GM18519 (cell line): ENCODE results near the gene PSEN2.

Experiments
- ATAC-seq: cut with Tn5 transposase; IDR thresholded peaks from one replicate; pipeline ENCODE4 v1.9.1; 2021; ENCODE audit warnings: mild to moderate bottlenecking, moderate library complexity; ENCODE audit not compliant: unreplicated experiment, low FRiP score

Gene PSEN2

GRCh38 chr1:226863446-226863845 is 7.0 kb upstream of the PSEN2 start:
- ATAC-seq = no peak

DNA sequence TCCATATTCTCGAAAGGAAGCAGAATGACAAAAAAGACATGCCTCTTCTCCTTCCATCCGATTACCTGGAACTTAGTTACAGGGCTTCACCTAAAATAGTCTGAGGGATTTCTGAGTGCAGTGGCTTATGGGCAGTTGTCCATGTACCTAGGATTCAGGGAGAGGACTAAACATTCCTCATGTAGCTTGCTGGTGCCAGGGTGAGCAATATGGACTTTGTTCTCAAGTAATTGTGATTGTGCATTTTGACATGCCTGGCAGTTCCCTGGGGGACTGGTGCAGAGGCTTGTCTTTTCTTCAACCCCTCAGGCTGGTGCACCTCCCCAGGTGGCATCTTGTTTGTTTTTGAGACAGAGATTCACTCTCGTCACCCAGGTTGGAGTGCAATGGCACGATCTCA is 6.1 kb upstream of the PSEN2 start:
- ATAC-seq = no peak

- no peak for ATAC-seq
Observed at GRCh38 chr1:226865590-226865989, 4.8 kb upstream of the PSEN2 start.

GRCh38 chr1:226867461-226868054 is 2.9 kb upstream of the PSEN2 start:
- no peak for ATAC-seq

GRCh38 chr1:226868726-226869125 is 1.7 kb upstream of the PSEN2 start:
- no peak for ATAC-seq

DNA sequence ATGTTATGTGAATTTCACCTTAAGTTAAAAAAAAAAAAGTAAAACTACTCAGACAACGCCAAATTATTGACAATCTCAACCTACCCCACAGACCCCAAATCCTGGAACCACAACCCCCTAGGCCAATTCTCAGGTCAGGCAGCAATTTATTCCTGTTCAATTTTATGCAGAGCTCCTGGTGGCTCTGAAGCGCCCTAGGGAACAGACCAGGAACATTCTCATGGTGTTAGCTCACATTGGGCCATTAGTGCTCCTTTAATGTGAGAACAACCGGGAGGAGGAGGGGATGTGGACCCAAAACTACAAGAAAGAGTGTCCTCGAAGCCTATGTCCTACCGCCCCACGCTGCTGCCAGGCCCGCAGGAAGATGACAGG is 403 bp upstream of the PSEN2 start:
- no peak for ATAC-seq

GRCh38 chr1:226871636-226872327 is 1.4 kb downstream of the PSEN2 start:
- ATAC-seq = no peak

DNA sequence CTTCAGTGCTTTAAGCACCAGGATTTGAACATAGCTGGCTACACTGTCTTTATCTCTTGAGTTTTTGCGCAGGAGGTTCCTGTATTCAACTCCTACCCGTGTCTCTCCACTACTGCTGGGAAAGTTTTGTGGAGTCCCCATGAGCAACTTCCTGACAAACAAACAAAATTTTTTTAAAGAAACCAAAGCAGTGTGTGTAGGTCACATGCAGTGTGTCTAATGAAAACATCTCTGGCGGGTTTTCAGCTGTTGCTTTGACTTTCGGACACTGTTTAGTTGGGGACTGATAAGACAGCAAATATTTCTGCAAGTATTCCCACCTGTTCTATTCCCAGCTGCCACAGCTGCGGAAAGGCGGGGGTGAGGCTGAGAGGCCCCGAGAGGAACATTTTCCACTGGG is 2.0 kb downstream of the PSEN2 start:
- ATAC-seq = no peak

DNA sequence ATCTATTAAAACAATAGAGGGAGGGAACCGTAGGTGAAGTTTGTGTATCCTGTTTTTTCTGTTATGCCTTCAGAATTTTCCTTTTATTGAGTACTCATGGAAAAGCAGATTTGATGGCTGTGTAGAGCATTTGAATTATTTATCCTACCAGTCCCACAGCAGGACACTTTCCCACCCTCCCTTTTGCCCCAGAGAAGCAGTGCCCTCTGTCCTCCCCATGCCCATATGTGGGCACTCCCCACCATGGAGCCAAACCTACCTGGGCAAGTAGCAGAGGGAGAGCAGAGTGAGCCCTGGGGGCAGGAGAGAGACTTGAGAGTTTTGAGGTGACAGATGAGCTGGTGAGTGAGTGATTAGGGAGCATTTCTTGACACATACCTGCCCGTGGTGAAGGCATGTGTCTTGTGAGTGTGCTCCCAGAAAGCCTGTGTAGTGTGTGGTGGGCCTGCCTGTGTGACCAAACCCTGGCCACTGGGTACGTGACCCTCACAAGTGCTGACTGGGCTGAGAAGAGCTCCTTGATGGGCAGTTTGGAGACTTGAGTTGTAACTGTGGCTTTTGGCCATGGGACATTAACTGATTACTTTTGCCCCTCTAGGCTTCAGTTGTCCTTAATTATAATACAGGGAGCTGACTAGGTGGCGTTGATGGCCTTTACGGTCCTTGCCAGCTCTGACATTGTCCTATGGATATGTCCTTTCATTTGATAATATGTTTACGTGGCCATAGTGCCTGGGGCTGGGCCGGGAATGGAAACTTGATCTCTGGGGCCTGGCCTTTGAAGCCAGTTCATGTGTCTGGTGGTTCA is 3.6 kb downstream of the PSEN2 start:
- ATAC-seq = no peak

DNA sequence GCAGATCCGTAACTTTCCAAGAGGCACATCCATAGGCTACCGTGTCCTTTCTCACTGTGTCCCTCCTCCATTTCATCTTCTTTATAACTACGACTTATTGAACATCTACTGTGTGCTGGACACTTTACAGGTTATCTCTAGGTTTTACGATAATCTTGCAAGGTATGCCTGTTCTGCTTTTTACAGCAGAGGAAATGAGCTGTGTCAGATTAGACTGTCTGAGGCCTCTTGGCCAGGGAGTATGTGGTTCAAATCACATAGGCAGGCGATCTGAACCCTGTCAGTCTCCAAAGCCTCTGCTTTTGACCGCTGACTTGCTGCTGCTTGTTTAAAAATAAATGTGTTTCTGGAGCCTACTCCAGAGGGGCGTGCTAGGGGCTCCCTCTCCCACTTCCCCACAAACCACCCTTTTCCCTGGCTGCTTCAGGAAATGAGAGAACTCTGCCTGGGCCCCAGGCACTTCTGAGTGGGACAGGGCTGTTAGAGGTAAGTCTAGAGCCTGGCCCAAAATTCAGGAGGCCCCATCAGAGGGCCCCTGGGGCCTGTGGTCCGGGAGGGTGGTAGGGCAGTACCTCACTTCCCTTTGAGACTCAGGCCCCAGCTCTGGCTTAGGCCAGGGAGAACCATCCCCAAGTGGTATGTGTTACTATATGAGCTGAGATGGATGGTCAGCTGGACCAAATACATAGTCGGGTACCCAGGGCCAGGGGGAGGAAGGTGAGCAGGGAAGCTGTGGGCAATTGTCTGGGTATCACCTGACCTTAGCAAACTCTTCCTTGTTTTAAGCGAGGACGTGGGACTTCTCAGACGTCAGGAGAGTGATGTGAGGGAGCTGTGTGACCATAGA is 4.4 kb downstream of the PSEN2 start:
- no peak for ATAC-seq

DNA sequence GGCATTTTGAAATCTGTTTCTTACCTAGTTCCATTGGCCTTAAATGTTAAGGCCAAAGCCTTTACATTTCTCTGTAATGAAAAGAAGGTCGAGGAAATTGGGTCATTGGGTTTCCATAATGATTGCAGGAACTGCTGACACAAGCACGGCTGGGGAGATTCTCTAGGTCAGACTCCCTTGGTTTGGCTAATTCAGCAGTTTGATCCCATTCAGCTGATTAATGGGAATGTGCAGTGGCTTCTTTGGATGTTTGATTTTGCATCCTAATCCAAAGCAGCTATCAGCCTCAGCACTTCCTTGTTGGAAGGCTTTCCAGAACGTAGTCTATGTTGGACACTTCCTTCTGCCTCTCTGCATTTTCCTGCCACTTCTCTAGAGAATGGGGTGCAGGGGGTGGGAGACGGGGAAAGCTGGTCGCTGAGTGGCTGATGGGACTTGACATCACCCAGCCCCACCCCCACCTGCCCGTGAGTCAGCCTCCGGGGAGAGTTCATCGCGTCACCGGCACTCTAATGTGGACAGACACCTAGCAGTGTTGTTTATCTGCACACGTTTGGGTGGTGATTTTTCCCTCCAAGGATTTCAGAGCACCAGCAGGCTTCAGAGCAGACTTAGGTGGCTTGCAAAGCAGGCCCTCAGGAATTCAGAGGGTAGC is 5.4 kb downstream of the PSEN2 start:
- ATAC-seq = no peak

DNA sequence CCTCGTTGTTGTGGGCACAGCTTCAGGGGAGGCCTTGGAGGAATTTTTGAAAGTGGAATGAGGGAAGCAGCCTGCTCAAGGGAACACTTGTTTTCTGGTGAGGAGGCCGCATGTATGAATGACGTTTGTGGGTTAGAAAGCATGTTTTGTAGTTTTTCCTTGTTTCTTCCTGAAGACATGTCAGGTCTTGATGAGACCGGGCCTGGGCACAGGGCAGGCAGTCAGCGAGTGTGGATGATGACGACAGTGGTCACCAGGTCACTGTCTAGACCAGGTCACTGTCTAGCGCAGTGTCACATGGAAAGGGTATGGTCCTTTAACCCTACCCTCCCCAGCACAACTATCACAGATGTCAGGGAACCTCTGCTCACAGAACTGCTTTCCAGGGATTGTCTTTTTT is 7.3 kb downstream of the PSEN2 start:
- no peak for ATAC-seq

DNA sequence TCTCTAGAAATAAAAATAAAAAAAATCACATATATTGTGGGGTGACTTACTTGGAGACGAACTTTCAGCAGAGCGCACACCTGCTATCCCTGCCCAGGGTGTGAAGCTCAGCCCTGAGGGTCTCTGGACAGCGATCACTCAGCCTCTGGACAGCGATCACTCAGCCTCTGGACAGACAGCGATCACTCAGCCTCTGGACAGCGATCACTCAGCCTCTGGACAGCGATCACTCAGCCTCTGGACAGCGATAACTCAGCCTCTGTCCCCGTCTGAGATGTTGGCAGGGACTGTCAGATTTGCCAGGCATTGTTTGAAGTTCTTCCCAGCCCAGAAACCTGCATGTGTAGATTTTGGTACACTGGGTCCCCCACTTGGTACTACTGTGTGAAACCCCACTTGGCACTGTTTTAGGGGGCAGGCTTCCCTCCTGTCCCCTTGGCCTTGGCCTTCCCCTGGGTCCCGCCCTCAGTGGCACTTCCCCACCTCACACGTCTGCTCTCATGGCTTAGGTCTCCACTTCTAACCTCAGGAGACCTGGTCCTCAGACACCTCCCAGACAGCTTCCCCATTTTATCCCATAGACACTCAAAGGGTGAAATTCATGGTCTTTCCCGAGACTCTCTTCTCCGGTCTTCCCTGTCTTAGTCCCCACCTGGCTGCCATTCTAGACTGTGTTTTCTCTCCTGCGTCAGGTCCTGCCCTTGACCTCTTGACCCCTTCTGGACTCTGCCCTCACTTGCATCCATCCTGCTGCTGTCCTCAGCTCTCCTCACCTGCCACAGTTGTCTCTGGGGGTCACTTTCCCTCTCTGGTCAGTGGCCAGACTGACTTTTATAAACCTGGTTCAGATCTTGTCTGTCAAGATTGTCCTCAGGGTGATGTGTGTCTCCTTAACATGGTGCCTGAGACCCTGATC is 10.2 kb downstream of the PSEN2 start:
- ATAC-seq = no peak

- ATAC-seq = no peak
Observed at GRCh38 chr1:226881515-226882185, 11.2 kb downstream of the PSEN2 start.

GRCh38 chr1:226882187-226882586 is 11.8 kb downstream of the PSEN2 start:
- no peak for ATAC-seq

DNA sequence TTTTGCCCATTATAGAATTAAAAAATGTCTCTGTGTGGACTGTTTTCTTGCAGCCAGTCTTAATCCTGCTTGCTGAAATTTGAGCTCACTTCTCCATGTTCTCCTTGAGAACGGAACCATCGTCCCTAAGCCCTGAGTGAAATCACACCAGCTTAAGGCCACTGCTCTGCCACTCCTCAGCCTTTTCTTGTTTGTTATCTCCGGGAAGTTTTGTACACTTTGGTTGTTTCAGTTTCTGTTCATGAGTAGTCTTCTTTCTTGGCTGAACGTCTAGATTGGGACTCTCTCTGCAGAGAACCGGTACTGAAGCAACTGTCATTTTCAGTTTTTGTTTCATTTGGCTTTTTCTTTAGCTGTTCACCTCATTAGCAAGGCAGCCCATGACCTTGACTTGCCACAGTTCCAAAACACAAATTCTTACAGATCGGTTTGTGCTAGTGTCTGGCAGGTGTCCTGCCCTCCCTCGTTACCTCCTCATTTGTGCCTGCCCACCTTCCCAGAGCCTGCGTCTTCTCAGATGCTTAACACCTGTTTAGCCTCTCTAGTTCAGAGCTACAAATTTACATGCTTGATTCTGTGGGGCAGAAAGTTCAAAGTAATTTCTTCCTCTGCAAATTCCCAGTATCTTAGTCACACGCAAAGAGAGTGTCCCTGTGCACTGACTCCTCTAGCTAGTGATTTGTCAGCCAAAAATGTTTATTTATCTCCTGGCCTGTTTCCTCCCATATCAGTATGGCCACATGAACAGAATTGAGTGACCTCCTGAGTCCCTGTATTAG is 12.4 kb downstream of the PSEN2 start:
- peak; percentile 97 for ATAC-seq

DNA sequence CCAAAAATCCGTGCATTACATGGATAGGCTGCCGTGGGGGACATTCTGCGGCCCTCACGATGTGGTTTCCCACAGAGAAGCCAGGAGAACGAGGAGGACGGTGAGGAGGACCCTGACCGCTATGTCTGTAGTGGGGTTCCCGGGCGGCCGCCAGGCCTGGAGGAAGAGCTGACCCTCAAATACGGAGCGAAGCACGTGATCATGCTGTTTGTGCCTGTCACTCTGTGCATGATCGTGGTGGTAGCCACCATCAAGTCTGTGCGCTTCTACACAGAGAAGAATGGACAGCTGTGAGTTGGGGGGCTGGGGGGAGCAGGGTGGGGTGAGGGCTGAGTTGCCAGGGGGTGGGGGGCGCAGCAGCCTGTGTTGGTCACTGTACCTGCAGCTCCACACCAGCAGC is 13.2 kb downstream of the PSEN2 start:
- no peak for ATAC-seq

GRCh38 chr1:226884116-226884625 is 13.8 kb downstream of the PSEN2 start:
- no peak for ATAC-seq
